Activated gamma-delta T cell treated with Interleukin-2 at 50 U/mL for 16 hours (primary cell): ENCODE results near the gene C1QTNF9.
"Not testable (repeated sequence)": the region's sequence is repeated elsewhere in the genome, so short reads cannot be mapped to it uniquely, and the experiment has no call there.

Source experiments
- DNase-seq: peaks from one replicate; pipeline ENCODE4 v3.0.0-alpha.2; 2020

C1QTNF9 gene

DNA sequence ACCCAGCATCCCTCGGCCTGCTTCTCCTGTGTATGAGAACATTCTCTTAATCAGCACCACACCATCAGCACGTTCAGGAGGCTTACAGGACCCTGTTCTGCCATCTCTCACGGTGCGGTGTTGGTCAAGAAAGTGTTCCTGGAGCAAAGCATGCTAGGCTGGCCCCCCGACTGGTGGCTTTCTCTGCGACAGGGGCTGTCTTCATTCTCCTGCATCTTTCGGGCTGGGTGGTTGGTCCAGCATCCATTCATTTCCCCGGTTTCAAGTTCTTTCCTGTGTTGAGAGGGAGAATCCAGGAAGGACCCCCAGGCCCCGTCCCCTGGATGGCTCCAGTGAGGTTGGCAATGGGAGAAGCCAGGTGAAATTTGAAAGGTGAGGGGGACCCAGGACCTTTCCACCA, 55.8 kb downstream of the C1QTNF9 start:
- no peak for DNase-seq

DNA sequence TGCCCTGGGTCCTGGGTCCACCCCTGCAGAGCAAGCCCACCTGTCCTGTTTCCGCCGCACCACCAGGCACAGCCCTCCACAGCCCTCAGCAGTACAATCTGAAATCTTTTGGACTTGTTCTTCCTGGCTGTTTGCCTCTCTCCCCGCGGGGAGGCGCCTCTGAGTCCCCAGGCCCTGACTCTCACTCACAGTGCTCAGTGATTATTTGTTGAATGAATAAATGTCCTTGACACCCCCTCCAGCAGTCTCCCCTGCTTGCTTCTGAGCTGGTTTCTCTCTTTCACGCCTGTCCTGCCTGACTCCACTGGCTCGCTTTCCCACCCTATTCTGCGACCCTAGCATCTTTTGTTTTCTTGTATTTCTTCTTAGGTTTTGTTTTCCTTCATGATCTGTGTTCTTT, 56.9 kb downstream of the C1QTNF9 start:
- not testable (repeated sequence) for DNase-seq

DNA sequence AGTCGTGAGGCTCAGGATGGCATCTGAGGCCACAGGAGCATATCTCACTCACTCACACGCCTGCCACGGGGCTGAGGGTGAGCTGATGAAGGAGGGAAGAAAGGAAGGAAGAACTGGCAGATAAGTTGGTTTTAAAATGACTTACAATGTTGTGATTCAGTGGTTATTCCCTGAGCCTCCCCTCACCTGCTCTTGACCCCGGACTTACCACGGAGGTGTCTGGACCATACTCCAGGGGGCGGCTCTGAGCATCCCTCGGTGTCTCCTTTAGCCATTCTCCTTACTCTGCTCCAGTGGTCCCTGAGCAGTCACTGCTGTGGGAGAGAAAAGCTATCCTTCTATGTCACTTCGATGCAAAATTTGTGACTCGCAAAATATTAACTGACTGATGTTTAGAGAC, 61.9 kb downstream of the C1QTNF9 start:
- DNase-seq, result not testable (repeated sequence)
